NK-92 treated with Interleukin-12 subunit alpha and Interleukin-12 subunit beta, amount 100 ng/mL, for 24 hours (cell line): ENCODE data around the gene PDE4B.

Experiments
- DNase-seq: peaks from one replicate; lab custom pipeline; 2025; lab: John Stamatoyannopoulos, UW

PDE4B gene

GRCh38 chr1:66286307-66286706, 493.6 kb downstream of the PDE4B start:
- DNase-seq = no peak

GRCh38 chr1:66288048-66288447, 495.4 kb downstream of the PDE4B start:
- peak; percentile 40 for DNase-seq

- no peak for DNase-seq
Observed at GRCh38 chr1:66290761-66291530, 498.3 kb downstream of the PDE4B start.

DNA sequence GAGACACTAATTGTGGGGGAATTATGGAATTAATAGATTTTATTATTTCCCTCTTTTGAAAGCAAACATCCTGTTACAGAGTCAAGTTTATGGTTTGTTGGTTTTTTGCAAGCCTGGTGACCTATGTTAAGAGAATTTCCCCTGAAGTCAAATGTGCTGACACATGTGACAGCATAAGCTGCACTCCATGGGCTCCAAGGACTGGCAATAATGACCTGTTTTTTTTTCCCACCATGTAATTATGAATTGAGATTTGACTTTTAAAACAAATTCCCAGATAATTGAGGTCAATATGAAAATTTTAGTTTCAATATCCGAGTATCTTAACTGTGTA, 498.8 kb downstream of the PDE4B start:
- DNase-seq = no peak

GRCh38 chr1:66292305-66292704, 499.6 kb downstream of the PDE4B start:
- DNase-seq = no peak

- no peak for DNase-seq
Observed at GRCh38 chr1:66292944-66293343, 500.2 kb downstream of the PDE4B start.

DNA sequence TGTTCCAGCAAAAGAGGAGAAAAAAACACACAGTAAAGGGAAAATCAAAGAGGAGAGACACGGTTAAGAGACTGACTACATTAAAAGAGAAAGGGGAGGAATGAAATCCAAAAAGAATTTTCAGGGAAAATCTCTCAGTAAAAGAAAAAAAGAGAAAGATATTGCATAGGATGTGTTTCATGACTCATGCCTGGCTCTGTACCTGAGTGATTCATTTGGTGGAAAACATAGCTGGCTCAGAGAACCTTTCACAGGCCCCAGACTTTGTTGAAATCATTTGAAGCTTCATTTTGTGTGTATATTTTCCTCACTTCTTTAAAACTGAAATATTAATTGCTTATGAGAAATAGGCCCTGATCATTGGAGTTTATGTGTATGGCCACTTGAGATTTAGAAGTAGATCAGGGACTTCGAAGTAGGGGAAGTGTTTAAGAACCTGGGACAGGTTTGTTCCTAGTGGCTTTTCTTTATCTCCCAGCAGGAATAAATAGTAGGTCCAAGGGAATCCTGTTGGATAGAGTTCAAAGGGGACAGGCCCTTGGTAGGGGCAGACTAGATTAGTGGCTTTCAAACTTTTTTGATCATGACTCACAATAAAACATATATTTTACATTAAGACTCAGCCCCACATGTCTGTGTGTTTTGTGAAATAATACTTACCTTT, 502.1 kb downstream of the PDE4B start:
- no peak for DNase-seq

DNA sequence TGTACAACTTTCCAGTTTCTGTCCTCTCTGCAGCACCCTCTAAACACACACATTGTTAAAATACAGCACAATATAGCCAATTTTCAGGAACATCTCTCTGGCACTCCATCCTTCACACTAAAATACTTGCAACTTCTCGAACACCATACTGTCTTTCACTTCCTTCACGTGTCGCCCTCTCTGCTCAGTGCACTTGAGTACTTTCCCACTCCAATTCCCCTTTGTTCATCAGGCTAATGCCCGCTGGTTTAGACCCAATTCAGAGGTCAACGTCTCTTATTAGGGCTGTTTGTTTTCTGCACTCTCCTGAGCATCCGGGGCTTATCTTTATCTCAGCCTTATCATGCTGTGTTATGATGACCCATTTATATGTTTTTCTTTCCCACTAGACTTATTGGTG, 503.1 kb downstream of the PDE4B start:
- no peak for DNase-seq

GRCh38 chr1:66296370-66296769, 503.7 kb downstream of the PDE4B start:
- DNase-seq = no peak

DNA sequence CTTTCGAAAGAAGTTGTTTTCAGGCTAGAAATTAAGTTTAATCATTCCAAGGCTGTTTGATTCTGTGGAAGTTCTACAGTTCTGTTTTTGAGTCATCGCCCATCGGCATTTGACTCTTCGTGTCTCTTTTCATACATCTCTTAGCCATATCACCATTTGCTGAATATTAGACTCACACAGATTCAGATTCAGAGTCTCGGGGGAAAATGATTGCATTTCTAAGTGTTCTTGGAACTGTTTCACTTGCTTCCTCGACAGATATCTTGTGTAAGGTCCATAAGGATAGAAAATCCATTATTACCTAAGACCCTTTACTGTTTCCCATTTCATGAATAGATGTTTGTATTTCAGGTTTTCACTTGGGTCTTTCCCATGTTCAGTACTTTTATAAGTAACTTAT, 504.3 kb downstream of the PDE4B start:
- no peak for DNase-seq

DNA sequence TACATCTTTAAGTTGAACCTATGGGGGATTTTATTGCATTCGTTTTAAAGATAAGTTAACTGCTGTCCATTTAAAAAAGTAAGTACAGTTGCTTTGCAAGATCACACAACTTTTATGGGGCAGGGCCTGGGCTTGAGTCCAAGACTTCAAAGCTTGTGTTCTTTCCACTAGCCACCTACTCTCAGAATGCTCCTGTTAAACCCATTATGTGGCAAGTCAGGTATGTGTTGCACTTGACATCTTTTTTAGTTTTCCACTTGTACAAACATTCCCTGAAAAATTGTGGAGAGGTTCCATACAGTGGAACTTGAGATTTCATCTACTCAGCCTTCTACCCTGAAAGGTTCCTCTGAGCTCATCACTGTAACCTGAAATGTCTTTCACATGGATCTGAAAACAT, 505.8 kb downstream of the PDE4B start:
- DNase-seq = no peak

DNA sequence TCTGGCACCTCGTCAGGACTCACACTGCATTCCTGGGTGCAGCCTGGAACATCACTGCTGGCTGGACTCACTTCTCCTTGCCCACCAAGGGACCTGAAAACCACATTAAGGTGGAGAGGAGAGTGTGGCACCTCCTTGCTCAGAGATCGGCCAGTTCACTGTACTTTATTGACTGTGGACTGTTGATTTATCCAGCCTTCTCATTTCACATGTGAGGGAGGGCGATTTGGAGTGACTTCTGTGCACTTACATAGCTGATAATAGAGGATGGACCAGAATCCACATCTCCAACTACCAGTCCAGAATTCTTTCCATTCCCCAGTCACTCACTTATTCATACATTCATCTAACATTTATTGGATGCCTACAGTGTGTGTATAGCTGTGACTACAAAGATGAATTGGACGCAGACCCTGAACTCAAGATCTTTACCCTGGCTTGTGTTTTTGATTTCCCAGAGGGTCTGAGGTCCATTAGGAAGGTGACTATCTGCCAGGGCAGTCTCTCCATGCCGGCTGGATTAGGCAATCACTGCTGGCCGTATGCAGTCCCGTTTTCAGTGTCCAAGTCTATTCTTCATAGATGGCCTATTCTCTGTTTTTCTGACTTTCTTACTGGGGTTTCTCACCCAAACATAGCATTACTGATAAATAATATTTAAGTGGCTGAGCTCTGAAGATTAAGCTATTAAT, 507.7 kb downstream of the PDE4B start:
- DNase-seq = no peak

DNA sequence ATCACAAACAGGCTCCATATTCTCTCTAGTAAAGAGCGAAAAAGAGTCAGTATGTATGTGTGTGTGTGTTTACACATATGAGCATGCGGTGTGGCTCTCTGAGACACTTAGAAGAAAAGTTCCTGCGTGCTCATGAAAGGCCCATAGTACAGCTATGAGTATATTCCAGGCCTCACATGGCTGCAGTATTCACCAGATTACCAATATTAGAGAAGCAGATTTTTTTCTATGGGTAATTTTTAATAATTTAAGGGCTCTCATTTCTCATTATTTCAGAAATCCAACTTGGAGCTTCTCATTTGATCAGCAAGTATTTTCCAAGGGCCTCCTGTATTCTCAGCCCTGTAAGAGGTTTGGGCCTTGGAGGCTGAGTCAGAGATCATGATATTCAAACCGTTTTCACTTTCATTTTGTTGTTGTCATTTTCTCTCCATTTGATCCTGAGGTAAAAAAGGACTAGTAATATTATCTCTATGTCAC, 508.3 kb downstream of the PDE4B start:
- DNase-seq = no peak

DNA sequence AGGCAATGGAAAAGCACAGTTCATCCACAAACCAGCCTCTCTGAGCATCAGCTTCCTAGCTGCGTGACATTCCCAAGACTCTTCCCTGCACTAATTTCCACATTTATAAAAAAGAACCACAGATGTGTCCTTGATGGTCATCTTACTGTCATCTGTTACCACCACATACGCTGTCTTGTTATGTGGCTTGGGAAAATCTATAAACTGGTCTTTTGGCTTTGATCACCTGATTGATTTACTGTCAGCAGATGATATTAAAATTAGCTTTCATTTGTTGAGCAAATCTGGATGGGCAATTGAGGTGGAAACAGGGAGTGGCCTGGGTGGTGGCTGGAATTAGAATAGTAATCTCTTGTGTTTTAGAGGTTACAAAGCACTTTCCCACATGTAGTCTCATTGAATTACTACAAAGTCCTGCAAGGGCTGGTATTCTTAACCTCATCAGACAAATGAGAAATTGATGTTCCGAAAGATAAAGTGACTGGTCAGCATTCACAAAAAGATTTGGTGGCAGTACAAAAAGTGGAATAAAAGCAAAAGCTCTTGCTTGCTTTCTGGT, 509.6 kb downstream of the PDE4B start:
- no peak for DNase-seq

DNA sequence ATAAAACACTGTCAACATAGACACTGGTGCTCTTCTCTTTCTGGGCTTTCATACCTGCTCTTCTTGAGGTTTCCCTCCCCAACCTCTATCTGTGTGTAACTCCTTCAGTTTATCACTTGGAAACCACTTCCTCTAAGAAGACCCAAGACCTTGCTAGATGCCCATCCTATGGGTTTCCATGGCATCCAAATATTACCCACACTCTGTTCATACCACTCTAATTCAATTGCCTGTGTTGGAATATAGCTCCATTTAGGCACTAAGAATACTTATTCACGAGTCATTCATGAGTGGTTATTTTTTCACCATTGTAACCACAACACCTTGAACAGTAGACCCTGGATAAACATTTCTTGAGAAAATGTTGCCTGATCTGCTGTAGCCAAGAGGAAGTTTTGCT, 510.1 kb downstream of the PDE4B start:
- no peak for DNase-seq

DNA sequence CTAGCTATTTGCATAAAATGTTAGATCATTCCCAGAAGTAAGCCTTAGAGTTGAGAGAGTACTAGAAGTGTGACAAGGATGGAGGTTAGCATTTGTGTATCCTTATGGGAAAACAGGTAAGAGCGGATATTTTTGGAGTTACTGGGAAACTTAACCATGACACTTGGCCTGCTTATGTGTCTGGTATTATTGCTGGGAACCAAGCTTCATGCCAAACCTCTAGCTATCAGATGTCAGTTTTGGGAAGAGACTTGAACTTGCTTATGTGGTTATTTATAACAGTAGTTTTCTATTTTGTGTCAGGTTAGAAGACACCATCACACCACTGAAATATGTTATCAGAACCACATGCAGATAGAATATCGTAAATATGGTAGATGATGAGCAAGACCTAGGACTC, 511.0 kb downstream of the PDE4B start:
- DNase-seq = no peak

DNA sequence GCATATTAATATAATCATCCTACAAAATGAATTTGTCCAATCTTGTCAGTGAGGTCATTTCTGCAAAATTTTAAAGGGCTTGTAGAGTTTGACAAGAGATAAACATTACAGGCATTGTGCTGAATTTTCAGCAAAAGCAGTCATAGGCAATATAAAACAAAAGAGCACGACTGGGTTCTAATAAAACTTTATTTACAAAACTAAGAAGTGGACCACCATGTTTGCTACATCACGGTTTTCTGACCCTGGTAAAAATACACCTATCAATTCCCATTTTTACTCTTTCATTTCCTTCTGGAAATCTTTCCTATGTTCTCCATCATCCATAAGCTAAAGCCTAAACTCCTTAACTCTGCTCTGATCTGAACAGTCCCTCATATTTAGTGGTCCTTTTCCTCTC, 511.4 kb downstream of the PDE4B start:
- no peak for DNase-seq

DNA sequence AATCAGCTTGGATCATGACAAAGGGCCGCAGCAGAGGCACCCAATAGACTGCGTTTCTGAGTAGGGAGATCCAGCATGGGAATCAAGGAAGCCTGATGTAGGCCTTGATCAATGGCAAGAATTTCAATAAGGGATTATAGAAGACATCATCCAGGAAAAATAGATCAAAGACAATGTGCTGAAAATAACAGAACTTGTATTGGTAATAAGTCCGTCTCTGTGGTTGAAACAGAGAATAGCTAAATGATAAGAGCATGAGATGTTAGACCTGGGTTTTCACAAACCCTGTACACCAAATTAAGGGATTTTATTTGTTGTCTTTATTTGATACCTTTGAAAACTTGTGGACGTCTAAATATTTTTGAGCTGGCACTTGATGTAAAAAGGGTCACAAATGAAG, 513.2 kb downstream of the PDE4B start:
- DNase-seq = no peak

DNA sequence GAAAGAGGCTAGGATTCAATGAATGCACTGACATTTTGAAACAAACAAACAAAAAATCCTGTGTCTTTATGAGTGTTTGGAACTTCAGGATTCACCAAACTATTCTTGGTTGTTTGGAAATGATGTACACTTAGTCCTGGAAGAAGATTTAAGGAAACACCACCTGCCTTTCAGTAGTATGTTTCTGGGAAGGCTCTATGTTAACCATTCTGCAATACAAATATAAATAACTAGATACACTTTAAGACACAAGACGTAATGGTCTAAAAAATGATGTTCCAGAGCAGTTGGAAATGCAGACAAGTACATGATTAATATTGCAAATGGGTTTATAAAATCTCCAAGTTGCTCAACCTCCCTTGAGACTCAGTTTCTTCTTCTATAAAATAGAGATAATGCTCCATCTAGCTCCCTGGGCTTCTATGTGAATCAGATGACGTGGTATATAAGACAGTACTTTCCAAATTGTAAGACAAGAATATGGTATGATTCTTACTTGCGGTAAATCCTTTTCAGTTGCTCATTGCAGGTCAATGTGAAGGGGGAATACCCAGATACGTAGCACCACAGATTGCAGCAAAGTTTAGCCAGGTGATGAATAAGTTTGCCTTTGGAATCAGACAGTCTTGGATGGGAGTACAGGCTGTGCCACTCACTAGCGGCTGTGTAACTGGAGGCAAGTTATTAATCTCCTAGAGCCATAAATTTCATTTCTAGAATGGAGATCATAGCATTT, 516.5 kb downstream of the PDE4B start:
- no peak for DNase-seq

DNA sequence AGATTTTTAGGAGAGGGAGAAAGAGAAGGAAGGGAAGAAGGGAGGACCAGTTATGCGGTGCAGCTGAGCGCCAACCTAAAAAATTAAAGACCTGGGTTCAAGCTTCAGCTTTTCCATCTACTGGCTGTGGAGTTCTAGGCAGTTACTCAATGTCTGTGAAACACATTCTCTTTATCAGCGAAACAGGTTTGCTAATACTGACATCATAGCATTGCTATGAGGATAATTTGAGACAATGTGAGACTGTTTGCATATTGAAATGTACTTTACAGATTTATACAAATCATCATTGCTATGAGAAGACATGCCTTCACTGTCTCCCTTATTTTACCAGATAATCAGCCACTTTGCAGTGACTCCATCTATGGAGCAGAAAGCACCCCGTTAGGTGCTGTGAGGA, 518.4 kb downstream of the PDE4B start:
- DNase-seq = no peak

DNA sequence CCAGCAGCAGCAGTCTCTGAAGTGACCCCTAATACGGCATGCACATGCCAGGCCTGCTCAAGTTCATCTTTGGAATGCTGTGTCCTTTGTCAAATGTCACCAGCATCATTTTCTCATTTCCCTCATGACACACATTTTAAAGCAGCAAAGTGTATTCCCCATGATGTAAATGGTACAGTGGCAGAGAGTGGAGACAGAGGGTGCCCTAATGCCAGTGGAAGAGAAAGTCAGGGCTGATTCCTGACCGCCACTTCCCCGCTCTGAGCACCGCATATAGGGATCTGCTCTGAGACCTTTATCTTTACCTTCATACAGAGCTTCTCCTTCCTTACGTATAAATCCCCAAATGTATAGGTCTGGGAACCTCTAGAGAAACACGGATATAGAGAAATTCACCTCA, 518.9 kb downstream of the PDE4B start:
- no peak for DNase-seq

DNA sequence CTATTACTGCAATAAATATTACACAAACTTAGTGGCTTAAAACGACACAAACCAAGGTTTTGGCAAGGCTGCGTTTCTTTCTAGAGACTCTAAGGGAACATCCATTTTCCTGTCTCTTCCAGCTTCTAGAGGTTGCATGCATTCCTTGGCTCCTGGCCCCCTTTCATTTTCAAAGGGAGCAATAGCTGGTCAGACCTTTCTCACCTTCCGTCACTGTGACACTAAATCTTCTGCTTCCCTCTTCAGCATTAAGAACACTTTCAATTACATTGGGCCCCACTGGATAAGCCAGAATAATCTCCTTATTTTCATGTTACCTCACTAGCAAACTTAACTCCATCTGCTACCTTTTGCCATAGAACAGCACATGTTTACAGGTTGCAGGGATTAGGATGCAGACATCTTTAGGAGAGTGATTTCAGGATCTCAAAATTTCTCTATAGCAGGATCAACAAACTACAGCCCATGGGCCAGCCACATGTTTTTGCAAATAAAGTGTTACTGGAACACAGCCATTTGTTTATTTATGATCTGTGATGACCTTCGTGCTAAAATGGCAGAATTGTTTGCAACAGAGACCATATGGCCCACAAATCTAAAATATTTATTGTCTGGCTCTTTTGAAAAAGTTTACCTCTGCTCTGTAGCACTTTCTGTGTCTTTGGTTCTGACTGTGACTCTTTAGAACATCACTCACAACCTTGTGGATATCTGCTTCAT, 519.7 kb downstream of the PDE4B start:
- no peak for DNase-seq
